Kidney epithelial cell (primary cell): ENCODE results near the gene THG1L. TPM values are rescaled to one million over a fixed set of nuclear protein-coding genes. Genes with fewer than 3 reads are reported as not detected.

Source experiments
- DNase-seq: peaks from one replicate; pipeline ENCODE4 v3.0.0-alpha.2; 2010; ENCODE audit warnings: low read depth
- H3K27me3 ChIP-seq: 2 replicates; pipeline ENCODE4 v1.6.0; 2011; ENCODE audit warnings: low read length; ENCODE audit not compliant: control insufficient read depth, insufficient read depth
- H3K36me3 ChIP-seq: 2 replicates; pipeline ENCODE4 v1.5.1; 2011; ENCODE audit warnings: low read length; ENCODE audit not compliant: control insufficient read depth, insufficient read depth
- H3K4me3 ChIP-seq: 2 replicates; pipeline ENCODE4 v1.5.1; 2011; ENCODE audit warnings: low read depth, mild to moderate bottlenecking, control low read depth, low read length
- total RNA-seq: library from RNA; depleted of rRNA; stranded (reverse); fragments of >200 nt; gene quantifications from 2 replicates; pipeline ENCODE4 v1.2.3, GENCODE V29; 2015
- TF ChIP-seq, protein P1 (sequence below): IDR thresholded peaks from 2 replicates; pipeline ENCODE4 v1.5.1; 2011; ENCODE audit warnings: mild to moderate bottlenecking, moderate library complexity, low read length, control low read depth, inconsistent platforms; ENCODE audit not compliant: insufficient read depth, poor library complexity, severe bottlenecking

Gene THG1L
- total RNA-seq, 1 donor from 2014 or later = 17.9 TPM

DNA sequence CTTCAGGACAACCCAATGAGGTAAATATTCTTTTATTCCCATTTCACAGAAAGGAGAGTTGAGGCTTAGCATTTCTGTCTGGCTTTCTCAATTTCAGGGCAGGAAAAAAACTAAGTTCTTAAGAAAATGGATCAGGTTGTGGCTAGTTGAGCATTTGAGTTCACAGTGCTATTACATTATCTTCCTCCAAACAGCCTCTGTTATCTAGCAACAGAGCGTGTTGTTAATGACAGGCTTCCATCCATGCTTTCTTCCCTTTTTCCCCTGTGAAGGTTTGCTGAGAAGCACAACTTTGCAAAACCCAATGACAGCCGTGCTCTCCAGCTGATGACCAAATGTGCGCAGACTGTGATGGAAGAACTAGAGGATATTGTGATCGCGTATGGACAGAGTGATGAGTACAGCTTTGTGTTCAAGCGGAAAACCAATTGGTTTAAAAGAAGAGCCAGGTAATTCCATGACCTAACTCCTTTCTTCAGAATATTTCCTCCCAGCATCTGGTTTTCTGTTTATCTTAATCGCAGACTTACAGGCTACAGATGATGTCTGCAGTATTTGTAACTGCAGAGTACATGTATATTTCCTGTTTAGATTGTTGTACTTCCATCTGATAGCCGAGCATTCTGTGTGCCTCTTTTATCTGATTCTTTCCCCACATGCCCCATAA is 1.5 kb downstream of the THG1L start:
- TF ChIP-seq, protein P1, sequence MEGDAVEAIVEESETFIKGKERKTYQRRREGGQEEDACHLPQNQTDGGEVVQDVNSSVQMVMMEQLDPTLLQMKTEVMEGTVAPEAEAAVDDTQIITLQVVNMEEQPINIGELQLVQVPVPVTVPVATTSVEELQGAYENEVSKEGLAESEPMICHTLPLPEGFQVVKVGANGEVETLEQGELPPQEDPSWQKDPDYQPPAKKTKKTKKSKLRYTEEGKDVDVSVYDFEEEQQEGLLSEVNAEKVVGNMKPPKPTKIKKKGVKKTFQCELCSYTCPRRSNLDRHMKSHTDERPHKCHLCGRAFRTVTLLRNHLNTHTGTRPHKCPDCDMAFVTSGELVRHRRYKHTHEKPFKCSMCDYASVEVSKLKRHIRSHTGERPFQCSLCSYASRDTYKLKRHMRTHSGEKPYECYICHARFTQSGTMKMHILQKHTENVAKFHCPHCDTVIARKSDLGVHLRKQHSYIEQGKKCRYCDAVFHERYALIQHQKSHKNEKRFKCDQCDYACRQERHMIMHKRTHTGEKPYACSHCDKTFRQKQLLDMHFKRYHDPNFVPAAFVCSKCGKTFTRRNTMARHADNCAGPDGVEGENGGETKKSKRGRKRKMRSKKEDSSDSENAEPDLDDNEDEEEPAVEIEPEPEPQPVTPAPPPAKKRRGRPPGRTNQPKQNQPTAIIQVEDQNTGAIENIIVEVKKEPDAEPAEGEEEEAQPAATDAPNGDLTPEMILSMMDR = no peak
- Histone ChIP-seq H3K4me3 (no peak overlapping the region), H3K27me3 (no peaks in the 10 kb centered on the region), H3K36me3 (no peaks in the 10 kb centered on the region)
- no peak for DNase-seq

DNA sequence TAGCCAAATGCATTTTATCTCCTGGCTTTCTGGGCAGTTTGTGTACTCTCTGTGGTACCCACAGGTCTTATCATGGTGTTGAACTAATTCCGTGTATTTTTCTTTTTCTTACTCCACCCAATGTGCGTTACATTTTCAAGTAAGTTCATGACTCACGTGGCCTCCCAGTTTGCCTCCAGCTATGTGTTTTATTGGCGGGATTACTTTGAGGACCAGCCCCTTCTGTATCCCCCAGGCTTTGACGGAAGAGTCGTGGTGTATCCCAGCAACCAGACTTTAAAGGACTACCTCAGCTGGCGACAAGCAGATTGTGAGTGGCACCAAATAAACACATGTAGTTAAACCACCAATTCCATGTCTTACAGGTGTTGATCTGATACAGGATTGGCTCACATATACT is 3.2 kb downstream of the THG1L start:
- no peak for DNase-seq
- TF ChIP-seq, protein P1 = no peak
- Histone ChIP-seq H3K27me3 (no peaks in the 10 kb centered on the region), H3K4me3 (no peak overlapping the region), H3K36me3 (no peaks in the 10 kb centered on the region)

DNA sequence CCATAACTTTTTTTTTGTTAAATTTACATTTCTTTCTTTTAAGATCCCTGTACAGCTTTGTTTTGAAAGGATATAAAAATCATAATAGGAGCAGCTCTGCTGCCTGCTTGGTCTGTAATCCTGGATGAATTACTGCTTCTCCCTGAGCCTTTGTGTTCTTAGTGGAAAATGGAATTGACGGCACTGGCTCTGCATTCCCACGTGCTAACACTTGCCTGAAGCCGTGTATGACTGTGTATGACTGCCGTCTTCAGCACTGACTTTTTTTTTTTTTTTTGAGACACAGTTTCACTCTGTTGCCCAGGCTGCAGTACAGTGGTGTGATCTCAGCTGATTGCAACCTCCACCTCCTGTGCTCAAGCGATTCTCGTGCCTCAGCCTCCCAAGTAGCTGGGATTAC is 4.8 kb downstream of the THG1L start:
- H3K36me3 ChIP-seq = no peaks in the 10 kb centered on the region
- no peak for DNase-seq
- H3K4me3 ChIP-seq = no peak overlapping the region
- TF ChIP-seq, protein P1 = no peak
- no peaks in the 10 kb centered on the region for H3K27me3 ChIP-seq

DNA sequence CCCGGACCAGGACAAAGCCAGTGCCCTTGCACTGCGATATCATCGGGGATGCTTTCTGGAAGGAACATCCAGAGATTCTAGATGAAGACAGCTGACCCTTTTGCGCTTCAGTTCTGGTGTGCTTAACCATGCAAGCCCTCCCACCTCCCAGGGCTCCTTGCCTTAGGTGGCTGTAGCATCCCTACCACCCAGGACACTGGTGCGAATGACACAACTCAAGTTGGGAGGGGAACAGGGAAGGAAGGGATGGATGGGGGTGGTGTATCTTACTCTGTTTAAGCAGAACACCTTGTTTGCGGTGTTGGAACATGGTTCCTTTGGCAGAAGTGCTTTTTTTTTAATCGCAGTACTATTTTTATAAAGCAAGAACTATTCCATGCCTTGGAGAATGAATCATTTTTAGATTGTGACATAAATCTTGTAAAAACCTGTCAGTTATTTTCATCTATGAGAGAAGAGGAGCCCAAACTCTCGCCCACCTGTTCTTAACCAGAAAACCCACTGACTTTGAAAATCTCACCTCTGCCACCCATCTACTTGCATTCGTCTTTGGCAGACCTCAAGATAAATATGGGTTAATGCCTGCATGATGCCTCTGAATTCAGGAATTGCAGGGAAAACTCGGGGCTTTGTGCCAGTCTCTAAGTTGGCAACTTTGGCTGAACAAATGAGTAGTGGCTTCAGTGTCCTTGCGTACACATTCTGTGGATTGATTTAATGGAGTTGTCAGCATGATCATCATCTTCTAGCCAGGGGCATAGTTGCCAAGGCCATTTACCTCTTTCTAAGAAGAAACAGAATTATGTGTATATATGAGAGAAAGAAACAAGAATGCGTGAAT is 8.4 kb downstream of the THG1L start:
- no peak for DNase-seq
- Histone ChIP-seq H3K27me3 (no peaks in the 10 kb centered on the region), H3K4me3 (no peak overlapping the region), H3K36me3 (no peaks in the 10 kb centered on the region)
- TF ChIP-seq, protein P1 = no peak

DNA sequence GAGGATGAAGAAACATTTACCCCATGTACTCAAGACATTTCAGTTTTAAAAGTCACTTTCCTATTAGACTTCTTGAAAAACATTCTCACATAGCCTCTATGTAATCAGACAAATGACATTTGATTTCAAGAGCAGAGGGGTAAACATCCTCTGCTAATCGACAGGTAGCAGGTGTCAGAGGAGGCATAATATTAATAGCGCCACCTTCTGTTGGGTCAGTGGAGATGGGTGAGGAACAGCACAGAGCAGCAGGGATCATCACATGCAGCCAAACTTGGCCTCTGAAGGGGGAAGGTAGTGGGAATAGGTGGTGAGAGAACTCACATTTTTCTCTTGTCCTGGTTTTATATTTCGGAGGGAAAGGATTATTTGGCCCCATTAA is 9.0 kb downstream of the THG1L start:
- no peaks in the 10 kb centered on the region for H3K36me3 ChIP-seq
- H3K4me3 ChIP-seq = no peak overlapping the region
- no peak for DNase-seq
- TF ChIP-seq, protein P1 = peak; percentile 56
- H3K27me3 ChIP-seq = no peaks in the 10 kb centered on the region
